Esophagus muscularis mucosa (tissue), 4 donors: Measurements from ENCODE around the gene PSTK. TPM values are rescaled to one million over a fixed set of nuclear protein-coding genes. Genes with fewer than 3 reads are reported as not detected.

Experiments used
- DNase-seq: peaks from one replicate; pipeline ENCODE4 v3.0.0-alpha.2; 2017; ENCODE audit errors: extremely low spot score
- H3K27ac ChIP-seq, 4 donors: fragments of 200-600 bp; sonication (generic); replicated peaks in 1 of 4; 1 replicate in 3 of 4; 2 replicates in 1 of 4; pipeline ENCODE4 v1.5.1; 2016 to 2019; ENCODE audit warnings: mild to moderate bottlenecking in 1 of 4
- H3K27me3 ChIP-seq, 4 donors: fragments of 200-600 bp; sonication (generic); one replicate each; pipeline versions ENCODE4 v1.5.1 to v1.6.0; 2016 to 2019
- H3K36me3 ChIP-seq, 4 donors: fragments of 200-600 bp; sonication (generic); one replicate each; pipeline ENCODE4 v1.5.1; 2016 to 2019
- H3K4me1 ChIP-seq, 4 donors: fragments of 200-600 bp; sonication (generic); one replicate each; pipeline ENCODE4 v1.5.1; 2016 to 2019
- H3K4me3 ChIP-seq, 4 donors: fragments of 200-600 bp; sonication (generic); 1 replicate in 2 of 4; 2 replicates in 2 of 4; pipeline ENCODE4 v1.5.1; 2016 to 2019; ENCODE audit warnings: mild to moderate bottlenecking in 4 of 4, moderate library complexity in 1 of 4
- H3K9me3 ChIP-seq, 4 donors: fragments of 200-600 bp; sonication (generic); 1 replicate in 3 of 4; 2 replicates in 1 of 4; pipeline ENCODE4 v1.5.1; 2016 to 2019
- EP300 ChIP-seq: sonication (generic); formaldehyde crosslinking; IDR thresholded peaks from one replicate; pipeline ENCODE4 v1.6.1; 2017; ENCODE audit warnings: antibody characterized with exemption
- POLR2A ChIP-seq: fragments of 450-650 bp; IDR thresholded peaks from one replicate; pipeline ENCODE4 v1.6.1; 2017; ENCODE audit warnings: antibody characterized with exemption, moderate library complexity, mild to moderate bottlenecking, low read depth
- POLR2AphosphoS5 ChIP-seq, 2 donors: sonication (generic); formaldehyde crosslinking; IDR thresholded peaks; one replicate each; pipeline ENCODE4 v1.6.1; 2017; ENCODE audit warnings: antibody characterized with exemption in 2 of 2
- WGBS: methylation state at CpG from one replicate; pipeline ENCODE4 v1.1.5; 2018; 5-methylcytosine and 5-hydroxymethylcytosine counted together
- intact Hi-C: fragments of 100-400 bp; cut with DNase I; formaldehyde crosslinking; loops from one replicate; pipeline ENCODE4 v1.15.1; 2023
- total RNA-seq, 4 donors: library from RNA; depleted of rRNA; stranded (reverse); fragments of >200 nt; gene quantifications; one replicate each; pipeline versions ENCODE4 v1.1.0 to v1.2.1, GENCODE V29; 2016
- TF ChIP-seq, protein P1 (sequence below), 3 experiments: fragments of 200-600 bp in 2 of 3; fragments of 450-650 bp in 1 of 3; sonication (generic) in 2 of 3; IDR thresholded peaks; one replicate each; pipeline ENCODE4 v1.5.1; 2017 to 2019; ENCODE audit warnings: antibody characterized with exemption in 3 of 3, mild to moderate bottlenecking in 2 of 3, moderate library complexity in 1 of 3

PSTK gene
- total RNA-seq, 4 donors from 2014 or later = 1.4 to 3.3 (median 2.7) TPM

DNA sequence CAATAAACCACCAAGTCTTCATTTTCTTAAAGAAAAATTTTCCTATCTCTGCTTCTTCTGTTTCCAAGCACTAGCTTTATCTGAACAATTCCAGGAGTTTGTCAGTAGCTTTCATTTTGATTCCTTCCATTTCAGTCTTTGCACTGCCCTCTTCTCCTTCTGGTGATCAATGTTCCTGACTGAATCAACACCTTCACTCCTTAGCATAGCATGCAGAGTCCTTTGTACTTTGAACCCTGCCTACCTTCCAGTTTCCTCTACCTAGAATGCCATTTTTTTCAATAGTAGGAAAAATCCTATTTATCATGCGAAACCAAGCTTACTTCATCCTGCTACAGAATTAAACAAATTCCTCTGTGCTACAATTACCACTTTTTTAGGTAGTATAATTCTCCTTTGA, 24.3 kb upstream of the PSTK start:
- Histone ChIP-seq H3K4me3 (no peak overlapping the region), H3K27ac (no peak overlapping the region), H3K27me3 (no peaks in the 10 kb centered on the region), H3K9me3 (peaks cover 0 to 4% (median 0%) of the 10 kb centered on the region in 4 donors), H3K36me3 (no peaks in the 10 kb centered on the region), H3K4me1 (peaks cover 16 to 38% (median 20%) of the 10 kb centered on the region in 4 donors)
- no peak for DNase-seq
- TF ChIP-seq POLR2A (no peak), POLR2AphosphoS5 (IDR thresholded peaks at IDR 0.05) (no peak), EP300 (no peak)
- TF ChIP-seq, protein P1, sequence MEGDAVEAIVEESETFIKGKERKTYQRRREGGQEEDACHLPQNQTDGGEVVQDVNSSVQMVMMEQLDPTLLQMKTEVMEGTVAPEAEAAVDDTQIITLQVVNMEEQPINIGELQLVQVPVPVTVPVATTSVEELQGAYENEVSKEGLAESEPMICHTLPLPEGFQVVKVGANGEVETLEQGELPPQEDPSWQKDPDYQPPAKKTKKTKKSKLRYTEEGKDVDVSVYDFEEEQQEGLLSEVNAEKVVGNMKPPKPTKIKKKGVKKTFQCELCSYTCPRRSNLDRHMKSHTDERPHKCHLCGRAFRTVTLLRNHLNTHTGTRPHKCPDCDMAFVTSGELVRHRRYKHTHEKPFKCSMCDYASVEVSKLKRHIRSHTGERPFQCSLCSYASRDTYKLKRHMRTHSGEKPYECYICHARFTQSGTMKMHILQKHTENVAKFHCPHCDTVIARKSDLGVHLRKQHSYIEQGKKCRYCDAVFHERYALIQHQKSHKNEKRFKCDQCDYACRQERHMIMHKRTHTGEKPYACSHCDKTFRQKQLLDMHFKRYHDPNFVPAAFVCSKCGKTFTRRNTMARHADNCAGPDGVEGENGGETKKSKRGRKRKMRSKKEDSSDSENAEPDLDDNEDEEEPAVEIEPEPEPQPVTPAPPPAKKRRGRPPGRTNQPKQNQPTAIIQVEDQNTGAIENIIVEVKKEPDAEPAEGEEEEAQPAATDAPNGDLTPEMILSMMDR (IDR thresholded peaks at IDR 0.05) = no peak
- WGBS = 97% methylated on average over 1 of the region's 1 CpG
- intact Hi-C loops = loop anchor here (10.0 kb wide), 1 partner anchor 199 kb away; the partner anchor contains the start of gene BUB3

DNA sequence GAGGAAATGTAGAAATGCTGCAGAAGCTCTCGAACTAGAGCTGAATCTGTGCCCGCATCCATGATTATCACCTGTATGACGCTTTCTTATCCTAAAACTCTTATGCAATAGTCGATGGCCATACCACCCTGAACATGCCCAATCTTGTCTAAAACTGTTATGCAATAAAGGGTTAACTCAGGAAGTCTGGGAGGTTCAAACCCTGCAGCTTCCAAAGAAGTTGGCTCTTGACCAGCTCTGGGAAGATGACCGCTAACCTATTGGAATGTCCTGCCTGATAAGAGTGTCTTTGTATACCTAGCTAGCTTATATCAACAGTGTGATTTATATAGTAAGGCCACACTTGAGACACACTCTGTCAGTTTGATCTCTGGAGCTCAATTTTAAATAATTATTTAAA, 22.7 kb upstream of the PSTK start:
- no peak for TF ChIP-seq EP300
- no peak for TF ChIP-seq POLR2A
- no peak for TF ChIP-seq POLR2AphosphoS5 (IDR thresholded peaks at IDR 0.05)
- TF ChIP-seq, protein P1 (IDR thresholded peaks at IDR 0.05) = no peak
- intact Hi-C loops = loop anchor here (10.0 kb wide), 1 partner anchor 197 kb away; the partner anchor contains the start of gene BUB3
- WGBS = 82% methylated on average over 5 of the region's 5 CpGs
- no peak for DNase-seq
- H3K36me3 ChIP-seq = no peaks in the 10 kb centered on the region
- no peak overlapping the region for H3K27ac ChIP-seq
- H3K27me3 ChIP-seq = no peaks in the 10 kb centered on the region
- H3K4me3 ChIP-seq = no peak overlapping the region
- H3K4me1 ChIP-seq = peaks cover 13 to 22% (median 17%) of the 10 kb centered on the region in 4 donors
- H3K9me3 ChIP-seq = peaks cover 0 to 4% (median 0%) of the 10 kb centered on the region in 4 donors

DNA sequence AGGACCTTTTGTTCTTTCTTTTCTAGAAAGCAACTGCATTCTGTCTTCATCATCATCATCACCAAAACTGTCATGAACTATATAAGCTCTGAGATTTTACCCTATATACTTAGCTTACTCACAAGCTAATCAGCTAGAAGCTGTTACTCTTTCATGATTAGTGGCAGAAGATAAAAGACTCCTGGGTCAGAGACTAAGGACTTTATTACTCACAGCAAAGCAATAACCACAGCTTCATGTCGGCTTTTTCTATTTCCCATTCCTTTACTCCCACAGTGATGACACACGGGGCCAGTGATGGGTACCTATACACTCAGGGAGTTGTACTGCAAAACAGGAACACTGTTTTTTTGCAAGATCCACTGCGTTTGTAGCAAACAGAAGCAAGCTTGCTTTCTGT, 17.8 kb upstream of the PSTK start:
- TF ChIP-seq EP300 = no peak
- no peak for TF ChIP-seq POLR2A
- TF ChIP-seq, protein P1 (IDR thresholded peaks at IDR 0.05) = no peak
- no peak for TF ChIP-seq POLR2AphosphoS5 (IDR thresholded peaks at IDR 0.05)
- H3K9me3 ChIP-seq = peaks cover 0 to 8% (median 0%) of the 10 kb centered on the region in 4 donors
- no peak for DNase-seq
- intact Hi-C loops = no loop called here
- no peaks in the 10 kb centered on the region for H3K4me1 ChIP-seq
- H3K4me3 ChIP-seq = no peak overlapping the region
- peaks cover 0 to 4% (median 0%) of the 10 kb centered on the region in 4 donors for H3K36me3 ChIP-seq
- no peak overlapping the region for H3K27ac ChIP-seq
- WGBS = 80% methylated on average over 3 of the region's 3 CpGs
- no peaks in the 10 kb centered on the region for H3K27me3 ChIP-seq

- H3K27me3 ChIP-seq = no peaks in the 10 kb centered on the region
- no peak for DNase-seq
- H3K4me3 ChIP-seq = no peak overlapping the region
- intact Hi-C loops = no loop called here
- TF ChIP-seq POLR2A = no peak
- no peak for TF ChIP-seq POLR2AphosphoS5 (IDR thresholded peaks at IDR 0.05)
- no peak for TF ChIP-seq EP300
- TF ChIP-seq, protein P1 (IDR thresholded peaks at IDR 0.05) = no peak
- H3K36me3 ChIP-seq = peaks cover 0 to 4% (median 0%) of the 10 kb centered on the region in 4 donors
- no peak overlapping the region for H3K27ac ChIP-seq
- peaks cover 0 to 8% (median 0%) of the 10 kb centered on the region in 4 donors for H3K9me3 ChIP-seq
- no peaks in the 10 kb centered on the region for H3K4me1 ChIP-seq
These were observed 13.3 kb upstream of the PSTK start for GRCh38 chr10:122966879-122967278.

- H3K4me3 ChIP-seq = no peak overlapping the region
- no peak for DNase-seq
- TF ChIP-seq, protein P1 (IDR thresholded peaks at IDR 0.05) = no peak
- TF ChIP-seq EP300 = no peak
- TF ChIP-seq POLR2A = no peak
- no peak for TF ChIP-seq POLR2AphosphoS5 (IDR thresholded peaks at IDR 0.05)
- no peaks in the 10 kb centered on the region for H3K27me3 ChIP-seq
- intact Hi-C loops = no loop called here
- H3K36me3 ChIP-seq = peaks cover 0 to 4% (median 0%) of the 10 kb centered on the region in 4 donors
- 73% methylated on average over 3 of the region's 3 CpGs for WGBS
- H3K27ac ChIP-seq = no peak overlapping the region
- no peaks in the 10 kb centered on the region for H3K4me1 ChIP-seq
- H3K9me3 ChIP-seq = peaks cover 0 to 8% (median 0%) of the 10 kb centered on the region in 4 donors
These were observed 11.5 kb upstream of the PSTK start for GRCh38 chr10:122968698-122969097.
